ENCODE data around the gene RABGAP1L.

DNA sequence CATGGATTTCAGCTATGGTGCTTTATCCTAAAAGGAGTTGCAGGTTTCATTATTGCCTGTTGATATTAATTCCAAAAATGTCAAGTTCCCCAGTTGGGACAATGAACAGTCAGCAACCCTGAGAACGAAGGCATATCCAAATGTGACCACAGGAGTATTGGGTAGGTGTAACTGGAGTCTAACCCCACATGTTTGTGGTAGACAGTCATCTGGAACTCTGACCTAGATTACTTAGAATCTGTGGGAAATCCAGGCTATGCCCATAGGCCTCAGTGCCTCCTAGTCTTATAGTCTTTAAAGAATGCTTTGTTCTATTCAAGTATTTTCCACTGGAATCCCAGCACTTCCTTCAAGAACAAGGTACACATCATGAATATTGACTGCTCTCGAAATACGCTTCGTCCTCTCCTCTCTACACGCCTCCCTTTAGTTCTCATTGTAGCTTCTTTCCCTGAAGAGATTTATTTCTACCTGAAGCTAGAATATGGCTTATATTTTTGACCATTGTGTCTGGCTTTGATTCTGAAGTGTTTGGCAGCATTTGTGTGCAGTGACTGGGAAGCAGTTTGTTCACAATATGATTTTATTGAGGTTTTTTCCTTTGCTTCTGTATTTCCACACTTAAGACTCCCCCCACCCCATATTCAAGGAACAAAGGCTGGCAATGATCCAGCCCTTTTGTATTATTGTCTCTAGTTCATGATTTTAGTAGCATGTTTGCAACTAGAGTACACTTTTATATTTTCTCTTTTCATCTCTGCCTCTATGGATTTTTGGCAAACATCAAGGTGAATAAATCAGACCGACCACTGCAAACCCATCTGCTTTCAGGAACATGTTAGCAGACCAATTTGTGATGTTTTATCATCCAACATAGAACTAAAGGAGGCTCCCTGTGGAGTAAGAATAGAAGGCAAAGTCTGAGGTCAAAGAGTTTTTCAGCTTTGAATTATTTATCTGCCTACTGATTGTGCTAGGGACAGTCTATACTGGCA lies 467.0 kb downstream of the RABGAP1L start:
- TF ChIP-seq, protein P1, sequence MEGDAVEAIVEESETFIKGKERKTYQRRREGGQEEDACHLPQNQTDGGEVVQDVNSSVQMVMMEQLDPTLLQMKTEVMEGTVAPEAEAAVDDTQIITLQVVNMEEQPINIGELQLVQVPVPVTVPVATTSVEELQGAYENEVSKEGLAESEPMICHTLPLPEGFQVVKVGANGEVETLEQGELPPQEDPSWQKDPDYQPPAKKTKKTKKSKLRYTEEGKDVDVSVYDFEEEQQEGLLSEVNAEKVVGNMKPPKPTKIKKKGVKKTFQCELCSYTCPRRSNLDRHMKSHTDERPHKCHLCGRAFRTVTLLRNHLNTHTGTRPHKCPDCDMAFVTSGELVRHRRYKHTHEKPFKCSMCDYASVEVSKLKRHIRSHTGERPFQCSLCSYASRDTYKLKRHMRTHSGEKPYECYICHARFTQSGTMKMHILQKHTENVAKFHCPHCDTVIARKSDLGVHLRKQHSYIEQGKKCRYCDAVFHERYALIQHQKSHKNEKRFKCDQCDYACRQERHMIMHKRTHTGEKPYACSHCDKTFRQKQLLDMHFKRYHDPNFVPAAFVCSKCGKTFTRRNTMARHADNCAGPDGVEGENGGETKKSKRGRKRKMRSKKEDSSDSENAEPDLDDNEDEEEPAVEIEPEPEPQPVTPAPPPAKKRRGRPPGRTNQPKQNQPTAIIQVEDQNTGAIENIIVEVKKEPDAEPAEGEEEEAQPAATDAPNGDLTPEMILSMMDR (IDR thresholded peaks at IDR 0.05): no peak
- TF ChIP-seq, protein P2, sequence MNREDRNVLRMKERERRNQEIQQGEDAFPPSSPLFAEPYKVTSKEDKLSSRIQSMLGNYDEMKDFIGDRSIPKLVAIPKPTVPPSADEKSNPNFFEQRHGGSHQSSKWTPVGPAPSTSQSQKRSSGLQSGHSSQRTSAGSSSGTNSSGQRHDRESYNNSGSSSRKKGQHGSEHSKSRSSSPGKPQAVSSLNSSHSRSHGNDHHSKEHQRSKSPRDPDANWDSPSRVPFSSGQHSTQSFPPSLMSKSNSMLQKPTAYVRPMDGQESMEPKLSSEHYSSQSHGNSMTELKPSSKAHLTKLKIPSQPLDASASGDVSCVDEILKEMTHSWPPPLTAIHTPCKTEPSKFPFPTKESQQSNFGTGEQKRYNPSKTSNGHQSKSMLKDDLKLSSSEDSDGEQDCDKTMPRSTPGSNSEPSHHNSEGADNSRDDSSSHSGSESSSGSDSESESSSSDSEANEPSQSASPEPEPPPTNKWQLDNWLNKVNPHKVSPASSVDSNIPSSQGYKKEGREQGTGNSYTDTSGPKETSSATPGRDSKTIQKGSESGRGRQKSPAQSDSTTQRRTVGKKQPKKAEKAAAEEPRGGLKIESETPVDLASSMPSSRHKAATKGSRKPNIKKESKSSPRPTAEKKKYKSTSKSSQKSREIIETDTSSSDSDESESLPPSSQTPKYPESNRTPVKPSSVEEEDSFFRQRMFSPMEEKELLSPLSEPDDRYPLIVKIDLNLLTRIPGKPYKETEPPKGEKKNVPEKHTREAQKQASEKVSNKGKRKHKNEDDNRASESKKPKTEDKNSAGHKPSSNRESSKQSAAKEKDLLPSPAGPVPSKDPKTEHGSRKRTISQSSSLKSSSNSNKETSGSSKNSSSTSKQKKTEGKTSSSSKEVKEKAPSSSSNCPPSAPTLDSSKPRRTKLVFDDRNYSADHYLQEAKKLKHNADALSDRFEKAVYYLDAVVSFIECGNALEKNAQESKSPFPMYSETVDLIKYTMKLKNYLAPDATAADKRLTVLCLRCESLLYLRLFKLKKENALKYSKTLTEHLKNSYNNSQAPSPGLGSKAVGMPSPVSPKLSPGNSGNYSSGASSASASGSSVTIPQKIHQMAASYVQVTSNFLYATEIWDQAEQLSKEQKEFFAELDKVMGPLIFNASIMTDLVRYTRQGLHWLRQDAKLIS (CRISPR knock-in tag; IDR thresholded peaks at IDR 0.05; ENCODE audit: borderline replicate concordance): no peak
- no peak for TF ChIP-seq ELF4 (CRISPR knock-in tag; IDR thresholded peaks at IDR 0.05; ENCODE audit: low read depth)
